ENCODE measurements around the gene NSRP1. TPM values are rescaled to one million over a fixed set of nuclear protein-coding genes. Genes with fewer than 3 reads are reported as not detected.
"Not testable (repeated sequence)": the region's sequence is repeated elsewhere in the genome, so short reads cannot be mapped to it uniquely, and the experiment has no call there.

The NSRP1 gene
- total and polyA plus RNA-seq, 12 donors, result 19.5 to 47.5 (median 26.5) TPM

DNA sequence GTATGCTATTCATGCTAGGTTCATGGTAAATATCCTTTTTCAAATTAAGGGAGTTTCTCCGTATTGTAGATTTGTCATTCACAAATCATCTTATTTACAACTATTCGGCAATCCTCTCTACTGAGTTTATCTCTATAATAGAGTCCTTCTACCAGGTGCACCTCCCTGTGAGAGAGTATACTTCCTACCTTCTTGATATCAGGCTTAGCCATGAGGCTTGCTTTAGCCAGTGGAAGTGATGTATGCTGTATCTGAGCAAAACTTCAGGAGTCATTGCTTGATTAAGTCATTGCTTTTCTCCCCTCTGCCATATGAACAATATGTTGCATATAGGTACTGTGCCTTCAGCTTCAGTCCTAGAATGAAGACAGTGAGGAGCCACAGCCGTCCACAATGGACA lies 20.5 kb downstream of the NSRP1 start:
- Histone ChIP-seq H3K36me3 (peaks cover 0 to 44% (median 0%) of the 10 kb centered on the region in 9 donors), H3K4me1 (peaks cover 0 to 31% (median 13%) of the 10 kb centered on the region in 9 donors), H3K9me3 (no peaks in the 10 kb centered on the region), H3K27ac (no peak overlapping the region), H3K27me3 (no peaks in the 10 kb centered on the region), H3K4me3 (no peak overlapping the region)
- intact Hi-C loops (cut with DNase I), result no loop called here
- WGBS, 2 donors, result 83 to 92% methylated on average over 3 of the region's 3 CpGs
- no peak for ATAC-seq
- TF ChIP-seq, protein P1, sequence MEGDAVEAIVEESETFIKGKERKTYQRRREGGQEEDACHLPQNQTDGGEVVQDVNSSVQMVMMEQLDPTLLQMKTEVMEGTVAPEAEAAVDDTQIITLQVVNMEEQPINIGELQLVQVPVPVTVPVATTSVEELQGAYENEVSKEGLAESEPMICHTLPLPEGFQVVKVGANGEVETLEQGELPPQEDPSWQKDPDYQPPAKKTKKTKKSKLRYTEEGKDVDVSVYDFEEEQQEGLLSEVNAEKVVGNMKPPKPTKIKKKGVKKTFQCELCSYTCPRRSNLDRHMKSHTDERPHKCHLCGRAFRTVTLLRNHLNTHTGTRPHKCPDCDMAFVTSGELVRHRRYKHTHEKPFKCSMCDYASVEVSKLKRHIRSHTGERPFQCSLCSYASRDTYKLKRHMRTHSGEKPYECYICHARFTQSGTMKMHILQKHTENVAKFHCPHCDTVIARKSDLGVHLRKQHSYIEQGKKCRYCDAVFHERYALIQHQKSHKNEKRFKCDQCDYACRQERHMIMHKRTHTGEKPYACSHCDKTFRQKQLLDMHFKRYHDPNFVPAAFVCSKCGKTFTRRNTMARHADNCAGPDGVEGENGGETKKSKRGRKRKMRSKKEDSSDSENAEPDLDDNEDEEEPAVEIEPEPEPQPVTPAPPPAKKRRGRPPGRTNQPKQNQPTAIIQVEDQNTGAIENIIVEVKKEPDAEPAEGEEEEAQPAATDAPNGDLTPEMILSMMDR (IDR thresholded peaks at IDR 0.05), result no peak
- DNase-seq, result no peak

DNA sequence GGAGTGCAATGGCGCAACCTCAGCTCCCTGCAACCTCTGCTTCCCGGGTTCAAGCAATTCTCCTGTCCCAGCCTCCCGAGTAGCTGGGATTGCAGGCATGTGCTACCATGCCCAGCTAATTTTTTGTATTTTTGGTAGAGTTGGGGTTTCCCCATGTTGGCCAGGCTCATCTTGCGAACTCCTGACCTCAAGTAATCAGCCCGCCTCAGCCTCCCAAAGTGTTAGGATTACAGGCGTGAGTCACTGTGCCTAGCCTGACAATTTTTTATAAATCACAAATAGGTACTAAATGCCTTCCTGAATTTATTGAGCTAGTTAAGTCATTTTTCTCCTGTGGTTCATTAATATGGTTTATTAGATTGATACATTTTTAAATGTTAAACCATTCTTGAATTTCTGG lies 31.2 kb downstream of the NSRP1 start:
- H3K27ac ChIP-seq; H3K27me3 ChIP-seq; DNase-seq; ATAC-seq; H3K9me3 ChIP-seq; H3K4me3 ChIP-seq; intact Hi-C loops (cut with DNase I): not testable (repeated sequence)
- Histone ChIP-seq H3K4me1 (peaks cover 0 to 15% (median 0%) of the 10 kb centered on the region in 9 donors), H3K36me3 (peaks cover 0 to 27% (median 0%) of the 10 kb centered on the region in 9 donors)
- WGBS, 2 donors, result 97 to 100% methylated on average over 6 of the region's 6 CpGs

DNA sequence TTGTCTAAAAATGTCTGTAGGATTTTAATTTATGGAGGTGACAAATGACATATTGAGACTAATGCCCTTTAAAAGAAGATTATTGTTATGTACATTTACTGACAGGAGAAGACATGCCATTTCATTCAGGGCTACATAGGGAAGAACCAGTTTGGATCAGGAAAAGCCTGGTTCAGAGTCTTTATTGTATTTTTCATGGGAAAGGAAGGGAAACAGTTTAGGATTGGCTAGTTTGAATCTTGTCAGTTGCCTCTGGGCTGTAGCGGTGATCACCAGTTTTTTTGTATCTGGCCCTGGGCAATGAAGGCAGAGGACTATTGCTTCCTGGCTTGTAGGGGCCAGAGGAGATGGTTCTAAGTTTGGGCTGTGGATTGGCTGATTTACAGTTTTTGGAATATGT lies 31.8 kb downstream of the NSRP1 start:
- no peak for ATAC-seq
- 97% methylated on average over 1 of the region's 1 CpG for WGBS, 2 donors

DNA sequence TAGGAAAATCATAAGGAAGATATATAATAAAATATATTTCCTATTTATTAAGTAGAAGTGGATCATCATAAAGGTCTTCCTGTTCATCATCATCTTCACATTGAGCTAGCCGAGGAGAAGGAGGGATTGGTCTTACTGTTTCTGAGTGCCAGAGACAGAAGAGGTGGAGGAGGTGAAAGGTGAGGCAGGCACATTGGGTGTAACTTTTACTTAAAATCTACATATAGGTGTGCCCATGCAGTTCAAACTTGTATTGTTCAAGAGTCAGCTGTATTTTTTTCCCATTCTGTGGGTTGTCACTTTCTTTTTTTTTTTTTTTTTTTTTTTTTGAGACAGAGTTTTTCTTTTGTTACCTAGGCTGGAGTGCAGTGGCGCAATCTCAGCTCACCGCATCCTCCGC lies 34.9 kb downstream of the NSRP1 start:
- peaks cover 0 to 8% (median 0%) of the 10 kb centered on the region in 9 donors for H3K4me1 ChIP-seq
- TF ChIP-seq, protein P1 (IDR thresholded peaks at IDR 0.05), result no peak
- H3K9me3 ChIP-seq, result no peaks in the 10 kb centered on the region
- H3K27ac ChIP-seq, result no peak overlapping the region
- no peak overlapping the region for H3K4me3 ChIP-seq
- 97% methylated on average over 4 of the region's 4 CpGs for WGBS, 2 donors
- peaks cover 0 to 38% (median 0%) of the 10 kb centered on the region in 9 donors for H3K36me3 ChIP-seq
- no peaks in the 10 kb centered on the region for H3K27me3 ChIP-seq
- ATAC-seq, result no peak
- intact Hi-C loops (cut with DNase I), result no loop called here
- DNase-seq, result no peak

More for the DNA sequence above, 31.8 kb downstream of the NSRP1 start:
- no peak overlapping the region for H3K27ac ChIP-seq
- no peaks in the 10 kb centered on the region for H3K27me3 ChIP-seq
- no peaks in the 10 kb centered on the region for H3K9me3 ChIP-seq
- peaks cover 0 to 28% (median 0%) of the 10 kb centered on the region in 9 donors for H3K36me3 ChIP-seq
- intact Hi-C loops (cut with DNase I), result no loop called here
- TF ChIP-seq, protein P1 (IDR thresholded peaks at IDR 0.05), result no peak
- peaks cover 0 to 10% (median 0%) of the 10 kb centered on the region in 9 donors for H3K4me1 ChIP-seq
- no peak overlapping the region for H3K4me3 ChIP-seq
- DNase-seq, result no peak

DNA sequence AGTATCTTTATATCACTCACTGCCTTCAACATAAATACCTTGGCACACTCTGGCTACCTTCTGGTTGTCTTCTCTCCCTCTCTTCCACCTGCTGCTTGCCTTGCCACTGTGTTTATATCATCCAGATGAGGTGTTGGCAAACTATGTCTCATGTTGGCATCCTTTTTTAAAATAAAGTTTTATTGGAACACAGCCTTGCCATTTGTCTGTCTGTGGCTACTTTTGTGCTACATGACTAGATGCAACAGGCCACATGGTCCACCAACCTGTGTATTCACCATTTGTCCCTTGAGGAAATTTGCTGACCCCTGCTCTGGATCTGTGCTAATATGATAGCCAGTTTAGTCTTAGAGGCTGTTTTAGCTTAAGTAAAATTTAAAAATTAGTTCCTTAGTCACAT lies 36.8 kb downstream of the NSRP1 start:
- Histone ChIP-seq H3K36me3 (peaks cover 0 to 54% (median 2%) of the 10 kb centered on the region in 9 donors), H3K27ac (no peak overlapping the region), H3K4me1 (peaks cover 0 to 3% (median 0%) of the 10 kb centered on the region in 9 donors), H3K4me3 (no peak overlapping the region), H3K9me3 (peaks cover 0 to 4% (median 0%) of the 10 kb centered on the region in 11 donors), H3K27me3 (no peaks in the 10 kb centered on the region)
- TF ChIP-seq, protein P1 (IDR thresholded peaks at IDR 0.05), result no peak
- DNase-seq (no peak), ATAC-seq (no peak)
- intact Hi-C loops (cut with DNase I), result no loop called here

Data from heart right ventricle (tissue), 16 donors.